ENCODE measurements around the gene SNAPC4. TPM values are rescaled to one million over a fixed set of nuclear protein-coding genes. Genes with fewer than 3 reads are reported as not detected.

SNAPC4 gene
- total RNA-seq, 3 donors from 2014 or later: 7.4 to 7.6 (median 7.6) TPM

GRCh38 chr9:136370037-136370436 lies 29.9 kb downstream of the SNAPC4 start:
- no peaks in the 10 kb centered on the region for H3K36me3 ChIP-seq (ENCODE audit: low read depth)
- H3K9me3 ChIP-seq: no peaks in the 10 kb centered on the region
- intact Hi-C loops (cut with DNase I, micrococcal nuclease): no loop called here
- TF ChIP-seq CTCF (IDR thresholded peaks at IDR 0.05): no peak
- no peak for ATAC-seq
- no peak overlapping the region for H3K4me3 ChIP-seq
- no peak for DNase-seq
- H3K4me1 ChIP-seq (ENCODE audit: low read depth): no peaks in the 10 kb centered on the region

GRCh38 chr9:136368190-136368589 lies 31.8 kb downstream of the SNAPC4 start:
- TF ChIP-seq CTCF (IDR thresholded peaks at IDR 0.05): no peak

GRCh38 chr9:136367296-136368145 lies 32.4 kb downstream of the SNAPC4 start:
- TF ChIP-seq CTCF (IDR thresholded peaks at IDR 0.05): no peak
- H3K4me1 ChIP-seq (ENCODE audit: low read depth): peaks cover 7% of the 10 kb centered on the region
- intact Hi-C loops (cut with DNase I, micrococcal nuclease): no loop called here

More at GRCh38 chr9:136368190-136368589, 31.8 kb downstream of the SNAPC4 start:
- DNase-seq (no peak), ATAC-seq (no peak)
- H3K4me3 ChIP-seq: no peak overlapping the region
- no peaks in the 10 kb centered on the region for H3K4me1 ChIP-seq (ENCODE audit: low read depth)
- no peaks in the 10 kb centered on the region for H3K36me3 ChIP-seq (ENCODE audit: low read depth)
- no peaks in the 10 kb centered on the region for H3K9me3 ChIP-seq
- intact Hi-C loops (cut with DNase I, micrococcal nuclease): no loop called here

GRCh38 chr9:136366826-136367225 lies 33.1 kb downstream of the SNAPC4 start:
- no peaks in the 10 kb centered on the region for H3K9me3 ChIP-seq
- TF ChIP-seq CTCF (IDR thresholded peaks at IDR 0.05): no peak
- no peak for DNase-seq
- H3K4me1 ChIP-seq (ENCODE audit: low read depth): peaks cover 8% of the 10 kb centered on the region
- no peak for ATAC-seq
- intact Hi-C loops (cut with DNase I, micrococcal nuclease): no loop called here
- H3K36me3 ChIP-seq (ENCODE audit: low read depth): no peaks in the 10 kb centered on the region
- no peak overlapping the region for H3K4me3 ChIP-seq

More at GRCh38 chr9:136367296-136368145, 32.4 kb downstream of the SNAPC4 start:
- ATAC-seq: no peak
- H3K9me3 ChIP-seq: no peaks in the 10 kb centered on the region
- DNase-seq: no peak
- no peak overlapping the region for H3K4me3 ChIP-seq
- no peaks in the 10 kb centered on the region for H3K36me3 ChIP-seq (ENCODE audit: low read depth)

- TF ChIP-seq CTCF (IDR thresholded peaks at IDR 0.05): no peak
- intact Hi-C loops (cut with DNase I, micrococcal nuclease): no loop called here
Measured at GRCh38 chr9:136365775-136366222, 34.2 kb downstream of the SNAPC4 start.

More at GRCh38 chr9:136365775-136366222, 34.2 kb downstream of the SNAPC4 start:
- ATAC-seq: no peak
- Histone ChIP-seq H3K4me3 (no peak overlapping the region), H3K36me3 (ENCODE audit: low read depth) (no peaks in the 10 kb centered on the region), H3K9me3 (no peaks in the 10 kb centered on the region), H3K4me1 (ENCODE audit: low read depth) (peaks cover 8% of the 10 kb centered on the region)
- no peak for DNase-seq
